Measurements from ENCODE around the gene FANCE. TPM values are rescaled to one million over a fixed set of nuclear protein-coding genes. Genes with fewer than 3 reads are reported as not detected.

Gene FANCE
- total RNA-seq, 1 experiment from 2014 or later: 10.9 TPM

DNA sequence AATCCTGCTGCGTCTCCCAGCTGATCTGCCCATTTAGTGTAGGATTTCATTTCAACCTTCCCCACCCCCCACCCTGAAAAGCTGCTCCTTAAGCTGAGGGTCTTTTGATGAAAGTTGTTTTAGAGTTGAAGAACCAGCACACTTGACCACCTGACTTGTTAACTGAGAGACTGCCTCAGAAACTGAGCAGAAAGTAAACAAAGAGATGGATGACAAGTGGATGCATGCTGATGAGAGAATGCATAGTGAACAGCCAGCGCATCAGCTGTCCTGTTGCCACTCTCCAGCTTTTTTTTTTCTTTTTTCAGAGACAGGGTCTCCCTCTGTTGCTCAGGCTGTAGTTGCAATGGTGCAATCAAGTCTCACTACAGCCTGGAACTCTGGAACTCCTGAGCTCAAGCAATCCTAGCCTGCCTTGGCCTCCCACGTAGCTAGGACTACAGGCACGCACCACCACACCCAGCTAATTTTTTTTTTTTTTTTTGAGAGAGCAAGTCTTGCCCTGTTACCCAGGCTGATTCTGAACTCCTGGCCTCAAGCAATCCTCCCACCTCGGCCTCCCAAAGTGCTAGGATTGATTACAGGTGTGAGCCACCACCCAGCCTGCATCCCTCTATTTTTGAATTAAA lies 25.5 kb downstream of the FANCE start:
- H3K27me3 ChIP-seq: no peaks in the 10 kb centered on the region
- no peak overlapping the region for H3K27ac ChIP-seq
- H3K9me3 ChIP-seq (replicated peaks): no peaks in the 10 kb centered on the region
- DNase-seq: no peak
- H3K36me3 ChIP-seq: peaks cover 13% of the 10 kb centered on the region
- no peak overlapping the region for H3K4me3 ChIP-seq
- H3K4me1 ChIP-seq: peaks cover 7% of the 10 kb centered on the region

DNA sequence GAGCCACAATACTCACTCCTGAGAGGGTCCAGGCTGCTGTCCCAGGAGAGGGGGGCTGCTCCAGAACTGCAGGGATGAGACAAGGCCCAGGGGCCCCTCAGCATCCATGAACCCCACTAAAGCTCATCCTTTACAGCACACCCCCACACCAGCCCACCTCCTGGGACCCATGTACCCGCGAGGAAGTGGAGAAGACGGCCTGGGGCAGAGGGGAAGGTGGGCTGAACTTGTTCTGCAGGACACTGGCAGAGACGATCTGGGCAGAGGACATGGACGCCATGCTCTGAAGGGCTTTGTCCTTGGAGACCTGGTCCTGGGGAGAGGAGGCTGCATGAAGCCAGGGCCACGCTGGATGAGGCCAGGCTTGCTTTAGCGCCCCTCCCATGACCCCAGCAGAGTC lies 26.1 kb downstream of the FANCE start:
- DNase-seq: no peak
- H3K27ac ChIP-seq: no peak overlapping the region
- no peaks in the 10 kb centered on the region for H3K27me3 ChIP-seq
- no peaks in the 10 kb centered on the region for H3K9me3 ChIP-seq (replicated peaks)
- no peak overlapping the region for H3K4me3 ChIP-seq
- H3K36me3 ChIP-seq: peaks cover 7% of the 10 kb centered on the region
- peaks cover 13% of the 10 kb centered on the region for H3K4me1 ChIP-seq

DNA sequence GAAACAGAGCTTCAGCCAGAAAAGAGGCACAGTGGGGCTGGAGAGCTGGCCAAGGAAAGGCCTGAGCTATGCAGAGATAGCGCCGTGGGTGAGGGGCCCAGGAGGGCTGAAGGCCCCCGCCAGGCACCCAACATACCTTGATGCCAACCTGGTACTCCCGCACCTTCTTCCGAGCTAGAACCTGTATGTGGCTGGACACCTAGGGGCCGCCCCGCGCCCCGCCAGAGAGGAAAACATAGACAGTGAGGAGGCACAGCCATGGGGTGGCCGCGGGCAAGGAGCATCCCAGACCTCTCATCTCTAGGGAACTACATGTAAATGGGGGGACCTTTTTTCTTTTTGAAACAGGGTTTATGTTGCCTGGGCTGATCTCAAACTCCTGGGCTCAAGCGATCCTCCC lies 28.0 kb downstream of the FANCE start:
- no peak overlapping the region for H3K27ac ChIP-seq
- H3K27me3 ChIP-seq: no peaks in the 10 kb centered on the region
- H3K4me3 ChIP-seq: no peak overlapping the region
- H3K36me3 ChIP-seq: no peaks in the 10 kb centered on the region
- no peak for DNase-seq
- peaks cover 32% of the 10 kb centered on the region for H3K4me1 ChIP-seq
- H3K9me3 ChIP-seq (replicated peaks): no peaks in the 10 kb centered on the region

GRCh38 chr6:35481226-35481625 lies 29.1 kb downstream of the FANCE start:
- Histone ChIP-seq H3K4me3 (no peak overlapping the region), H3K36me3 (no peaks in the 10 kb centered on the region), H3K27me3 (no peaks in the 10 kb centered on the region), H3K4me1 (peaks cover 43% of the 10 kb centered on the region), H3K9me3 (replicated peaks) (no peaks in the 10 kb centered on the region), H3K27ac (no peak overlapping the region)
- no peak for DNase-seq

DNA sequence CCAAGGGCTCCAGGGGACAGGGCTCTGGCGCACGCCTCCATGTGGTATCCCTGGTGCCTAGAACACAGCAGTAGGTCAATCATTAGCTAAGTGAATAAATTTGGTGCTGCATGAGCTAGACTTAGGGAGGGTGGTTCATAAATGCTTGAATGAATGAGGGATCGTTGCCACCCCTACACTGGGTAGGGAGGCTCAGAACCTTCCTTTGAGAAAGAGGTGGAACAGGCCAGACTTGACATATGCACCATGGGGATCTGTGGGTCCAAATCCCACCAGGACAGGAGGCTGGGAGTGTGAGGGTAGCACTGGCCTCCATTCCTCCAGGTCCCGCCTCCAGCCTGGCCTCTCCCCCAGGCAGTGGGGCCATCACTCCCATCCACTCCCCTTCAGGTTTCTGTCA lies 30.9 kb downstream of the FANCE start:
- DNase-seq: no peak
- peaks cover 56% of the 10 kb centered on the region for H3K4me1 ChIP-seq
- H3K27ac ChIP-seq: peak overlapping the region; percentile 53
- H3K4me3 ChIP-seq: no peak overlapping the region
- H3K9me3 ChIP-seq (replicated peaks): no peaks in the 10 kb centered on the region
- no peaks in the 10 kb centered on the region for H3K36me3 ChIP-seq
- H3K27me3 ChIP-seq: no peaks in the 10 kb centered on the region

DNA sequence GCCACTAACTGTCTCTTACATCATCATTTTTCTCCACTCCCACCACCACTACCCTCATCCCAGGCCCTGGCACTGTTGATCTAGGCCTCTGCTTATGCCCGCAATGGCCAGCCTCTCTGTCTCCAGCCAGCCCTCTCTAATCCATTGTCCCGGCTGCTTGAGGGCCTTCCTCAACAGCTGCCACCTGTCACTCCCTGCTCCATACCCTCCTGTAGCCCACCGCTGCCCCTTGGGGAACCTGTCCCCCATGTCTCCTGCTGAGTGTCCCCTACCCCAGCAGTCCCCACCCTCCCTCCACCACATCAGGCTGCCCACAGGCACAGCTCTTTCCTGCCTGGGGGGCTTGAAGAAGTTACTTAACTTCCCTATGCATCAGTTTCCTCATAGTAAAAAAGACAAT lies 31.4 kb downstream of the FANCE start:
- DNase-seq: peak; percentile 72 to 74
- Histone ChIP-seq H3K9me3 (replicated peaks) (no peaks in the 10 kb centered on the region), H3K4me3 (no peak overlapping the region), H3K27ac (peak overlapping the region; percentile 53), H3K4me1 (peaks cover 60% of the 10 kb centered on the region), H3K27me3 (no peaks in the 10 kb centered on the region), H3K36me3 (no peaks in the 10 kb centered on the region)

GRCh38 chr6:35483893-35484645 lies 31.9 kb downstream of the FANCE start:
- no peaks in the 10 kb centered on the region for H3K9me3 ChIP-seq (replicated peaks)
- H3K36me3 ChIP-seq: no peaks in the 10 kb centered on the region
- peaks cover 60% of the 10 kb centered on the region for H3K4me1 ChIP-seq
- H3K4me3 ChIP-seq: no peak overlapping the region
- no peaks in the 10 kb centered on the region for H3K27me3 ChIP-seq
- peak overlapping the region; percentile 53 for H3K27ac ChIP-seq
- DNase-seq: no peak

GRCh38 chr6:35484921-35485392 lies 32.8 kb downstream of the FANCE start:
- no peaks in the 10 kb centered on the region for H3K27me3 ChIP-seq
- no peaks in the 10 kb centered on the region for H3K36me3 ChIP-seq
- H3K4me3 ChIP-seq: no peak overlapping the region
- no peak for DNase-seq
- H3K9me3 ChIP-seq (replicated peaks): no peaks in the 10 kb centered on the region
- peaks cover 63% of the 10 kb centered on the region for H3K4me1 ChIP-seq
- H3K27ac ChIP-seq: peak overlapping the region; percentile 69

DNA sequence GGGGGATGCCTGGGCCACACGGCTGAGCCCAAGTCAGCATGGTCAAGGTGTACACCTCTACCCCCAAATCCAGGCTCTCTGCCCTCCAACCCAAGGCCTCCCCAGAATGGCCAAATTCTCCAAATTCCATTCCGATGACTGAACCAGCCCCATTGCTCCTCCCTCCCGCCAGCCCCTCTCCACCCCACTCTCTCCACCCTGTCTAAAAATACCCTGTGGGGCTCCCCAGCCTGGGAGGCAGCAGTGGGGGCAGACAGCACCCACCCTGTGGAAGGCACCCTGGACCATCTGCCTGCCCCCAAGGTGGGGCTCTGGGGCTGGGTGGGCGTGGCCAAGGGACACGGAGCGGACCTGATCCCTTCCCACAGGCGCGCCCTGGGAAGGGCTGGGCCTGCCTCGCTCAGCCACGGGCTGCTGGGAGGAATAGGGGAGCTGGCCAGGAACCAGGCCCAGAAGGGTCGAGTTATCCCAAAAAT lies 33.3 kb downstream of the FANCE start:
- Histone ChIP-seq H3K27ac (peak overlapping the region; percentile 69), H3K36me3 (no peaks in the 10 kb centered on the region), H3K4me1 (peaks cover 65% of the 10 kb centered on the region), H3K9me3 (replicated peaks) (no peaks in the 10 kb centered on the region), H3K27me3 (no peaks in the 10 kb centered on the region), H3K4me3 (no peak overlapping the region)
- peak; percentile 61 to 78 for DNase-seq

DNA sequence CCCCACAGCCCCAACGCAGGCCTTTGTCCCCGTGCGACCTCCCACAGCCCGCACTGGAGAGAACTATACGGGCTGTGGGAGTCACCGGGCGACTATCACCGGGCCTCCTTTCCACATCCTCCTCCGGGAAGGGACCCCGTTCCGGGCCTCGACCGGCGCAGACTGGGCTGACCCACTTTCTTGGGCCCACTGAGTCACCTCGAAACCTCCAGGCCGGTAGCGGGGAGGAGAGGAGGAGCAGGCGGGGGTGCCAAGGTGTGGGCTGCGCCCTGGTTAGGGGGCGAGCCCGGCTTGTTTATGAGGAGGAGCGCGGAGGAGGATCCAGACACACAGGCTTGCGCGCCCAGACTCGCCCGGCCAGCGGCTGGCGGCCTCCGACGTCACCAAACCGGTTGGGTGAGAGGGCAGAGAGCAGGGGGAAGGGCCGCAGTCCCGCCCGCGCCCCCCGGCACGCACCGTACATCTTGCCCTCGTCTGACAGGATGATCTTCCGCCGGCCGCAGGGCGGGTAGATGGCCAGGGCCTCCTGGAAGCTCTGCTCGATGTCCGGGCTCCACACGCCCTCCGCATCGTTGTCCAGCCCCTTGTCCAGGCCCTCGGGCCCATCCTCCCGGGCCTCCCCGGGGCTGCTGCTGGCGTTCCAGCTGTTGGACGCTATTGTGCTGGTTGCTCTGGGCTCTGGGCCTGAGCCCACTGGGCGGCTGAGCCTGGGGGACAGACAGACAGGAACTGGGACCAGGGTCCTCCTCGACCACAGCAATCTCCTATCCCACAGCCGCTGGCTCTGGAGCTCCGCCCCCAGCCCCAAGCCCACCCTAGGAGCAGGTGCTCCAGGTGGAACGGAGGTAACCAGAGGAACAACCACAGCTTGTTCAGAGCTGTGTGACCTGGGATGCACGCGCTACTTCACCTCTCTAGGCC lies 34.1 kb downstream of the FANCE start:
- Histone ChIP-seq H3K27me3 (no peaks in the 10 kb centered on the region), H3K4me1 (peaks cover 74% of the 10 kb centered on the region), H3K27ac (peak overlapping the region; percentile 69), H3K36me3 (no peaks in the 10 kb centered on the region), H3K9me3 (replicated peaks) (no peaks in the 10 kb centered on the region), H3K4me3 (no peak overlapping the region)
- no peak for DNase-seq

DNA sequence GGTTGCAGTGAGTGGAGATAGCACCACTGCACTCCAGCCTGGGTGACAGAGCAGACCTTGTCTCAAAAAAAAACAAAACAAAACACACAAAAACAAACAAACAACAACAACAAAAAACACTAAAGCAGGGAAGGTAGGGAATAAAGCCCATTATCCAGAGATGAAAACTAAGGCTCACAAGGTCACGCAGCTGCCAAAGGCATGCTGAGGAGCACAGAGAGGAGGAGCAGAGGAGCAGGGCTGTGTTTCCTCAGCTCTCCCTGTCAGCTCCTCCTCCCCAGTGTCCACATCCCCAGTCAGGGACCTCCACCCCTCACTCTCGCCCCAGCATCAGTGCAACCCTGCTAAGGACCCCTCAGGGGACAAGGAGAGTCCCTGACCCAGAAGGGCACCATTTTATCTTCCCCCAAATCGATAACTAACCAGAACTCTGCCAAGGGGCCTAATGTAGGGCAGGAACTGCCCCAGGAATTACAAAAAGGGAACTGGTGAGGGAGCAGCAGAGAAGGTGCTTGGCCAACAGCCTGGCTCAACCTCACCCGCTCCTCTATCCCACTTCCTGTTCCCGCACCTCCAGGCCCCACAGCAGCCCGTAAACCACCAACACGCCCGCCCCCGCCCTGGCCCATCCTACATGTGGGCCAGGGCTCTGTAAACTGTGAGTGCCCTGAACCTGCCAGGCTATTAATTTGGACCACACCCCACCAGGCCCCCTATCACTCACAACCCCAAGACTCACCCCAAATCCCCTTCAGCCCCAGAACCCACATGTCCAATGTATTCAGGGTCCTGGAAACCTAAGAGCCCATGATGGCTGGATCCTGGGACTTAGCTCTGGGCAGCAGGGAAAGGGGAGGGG lies 35.7 kb downstream of the FANCE start:
- no peaks in the 10 kb centered on the region for H3K36me3 ChIP-seq
- no peaks in the 10 kb centered on the region for H3K9me3 ChIP-seq (replicated peaks)
- H3K4me3 ChIP-seq: no peak overlapping the region
- DNase-seq: no peak
- peaks cover 81% of the 10 kb centered on the region for H3K4me1 ChIP-seq
- no peak overlapping the region for H3K27ac ChIP-seq
- no peaks in the 10 kb centered on the region for H3K27me3 ChIP-seq

DNA sequence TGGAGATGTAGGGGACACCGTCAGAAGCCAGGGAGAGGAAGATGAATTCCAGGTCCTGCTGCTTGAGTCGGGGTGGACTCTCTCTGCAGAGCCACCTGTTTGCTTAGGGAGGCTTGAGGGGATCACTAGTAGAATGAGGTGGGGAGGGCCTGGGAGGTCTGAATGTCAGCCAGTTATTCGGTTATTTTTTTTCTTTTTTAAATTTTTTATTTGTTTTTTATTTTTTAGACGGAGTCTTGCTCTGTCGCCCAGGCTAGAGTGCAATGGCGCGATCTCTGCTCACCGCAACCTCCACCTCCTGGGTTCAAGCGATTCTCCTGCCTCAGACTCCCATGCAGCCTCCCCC lies 36.4 kb downstream of the FANCE start:
- no peak for DNase-seq
- H3K36me3 ChIP-seq: no peaks in the 10 kb centered on the region
- peaks cover 78% of the 10 kb centered on the region for H3K4me1 ChIP-seq
- H3K9me3 ChIP-seq (replicated peaks): no peaks in the 10 kb centered on the region
- no peaks in the 10 kb centered on the region for H3K27me3 ChIP-seq
- no peak overlapping the region for H3K4me3 ChIP-seq
- H3K27ac ChIP-seq: no peak overlapping the region

DNA sequence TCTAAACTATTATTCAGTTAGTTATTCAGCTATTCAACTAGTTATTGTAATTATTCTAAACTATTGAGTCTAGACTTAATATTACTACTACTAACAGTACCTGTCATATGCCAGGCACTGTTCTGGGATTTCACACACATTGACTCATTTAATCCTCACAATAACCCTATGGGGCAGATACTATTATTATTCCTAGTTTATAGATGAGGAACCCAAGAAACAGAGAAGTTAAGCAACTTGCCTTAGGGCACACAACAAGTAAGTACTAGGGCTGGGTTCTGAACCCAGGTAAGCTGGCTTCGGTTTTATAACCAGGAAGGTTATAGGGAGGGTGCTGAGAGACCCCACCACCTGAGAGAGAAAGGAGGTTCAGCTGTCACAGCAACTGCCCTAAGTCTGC lies 36.9 kb downstream of the FANCE start:
- H3K27ac ChIP-seq: no peak overlapping the region
- no peaks in the 10 kb centered on the region for H3K27me3 ChIP-seq
- no peaks in the 10 kb centered on the region for H3K9me3 ChIP-seq (replicated peaks)
- H3K4me1 ChIP-seq: peaks cover 72% of the 10 kb centered on the region
- no peak overlapping the region for H3K4me3 ChIP-seq
- DNase-seq: no peak
- H3K36me3 ChIP-seq: no peaks in the 10 kb centered on the region
